Islet precursor cell (in vitro differentiated cells): Measurements from ENCODE around the gene ZNF529.

Source experiments
- DNase-seq: peaks from one replicate; pipeline ENCODE4 v3.0.0-alpha.2; 2018

ZNF529 gene

DNA sequence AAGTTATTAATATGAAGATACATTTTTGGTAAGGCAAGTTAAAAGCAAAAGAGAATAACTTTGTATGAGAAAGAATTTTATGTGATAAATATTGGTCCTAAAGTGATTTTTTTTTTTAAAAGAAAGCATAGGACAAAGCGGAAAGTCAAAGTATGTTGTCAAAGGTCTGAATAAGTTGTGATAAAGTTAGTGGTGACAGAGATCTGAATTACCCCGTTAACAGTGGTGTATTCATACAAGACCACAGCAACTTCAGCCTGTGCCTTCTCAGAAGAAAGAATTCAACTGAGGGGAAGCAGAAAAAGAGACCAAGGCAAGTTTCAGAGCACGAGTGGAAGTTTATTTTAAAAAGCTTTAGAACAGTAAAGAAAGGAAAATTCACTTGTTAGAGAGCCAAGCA lies 64.8 kb downstream of the ZNF529 start:
- no peak for DNase-seq

DNA sequence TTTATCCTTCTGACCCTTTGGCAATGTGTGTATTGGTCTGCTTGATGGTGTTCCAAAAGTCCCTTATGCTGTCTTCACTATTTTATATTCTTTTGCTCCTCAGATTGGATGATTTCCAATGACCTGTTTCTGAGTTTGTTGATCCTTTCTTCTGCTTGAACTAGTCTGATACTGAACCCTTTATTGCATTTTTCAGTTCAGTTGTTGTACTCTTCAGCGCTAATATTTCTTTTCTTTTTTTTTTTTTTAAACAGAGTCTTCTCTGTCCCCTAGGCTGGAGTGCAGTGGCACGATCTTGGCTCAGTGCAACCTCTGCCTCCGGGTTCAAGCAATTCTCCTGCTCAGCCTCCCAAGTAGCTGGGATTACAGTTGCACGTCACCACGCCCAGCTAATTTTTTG lies 71.1 kb downstream of the ZNF529 start:
- DNase-seq, result no peak

DNA sequence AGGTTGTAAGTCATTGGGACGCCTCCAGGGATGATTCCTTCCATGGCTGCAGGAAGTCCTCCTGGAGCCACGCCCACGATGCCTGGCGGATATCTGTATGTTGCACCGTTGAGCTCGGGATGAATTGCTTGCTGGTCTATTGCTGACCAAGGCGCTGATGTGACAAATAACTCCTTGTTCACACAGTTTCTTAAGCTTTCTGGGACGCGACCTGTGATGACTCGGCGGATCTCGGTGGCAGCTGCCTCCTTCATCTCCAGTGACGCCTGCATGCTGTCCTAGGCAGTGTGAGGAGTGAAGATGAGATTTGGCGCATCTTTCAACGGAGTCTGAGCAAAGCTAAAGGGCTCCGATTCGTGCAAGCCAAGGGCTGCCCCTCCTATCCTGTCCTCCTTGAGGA lies 76.1 kb downstream of the ZNF529 start:
- DNase-seq, result no peak
